Keratinocyte (primary cell): ENCODE measurements around the gene GPX3. TPM values are rescaled to one million over a fixed set of nuclear protein-coding genes. Genes with fewer than 3 reads are reported as not detected.

Source experiments
- DNase-seq: peaks from one replicate; pipeline ENCODE4 v3.0.0-alpha.2; 2011; ENCODE audit warnings: low read depth, missing footprints, low spot score
- FAIRE-seq: peaks from 2 replicates; lab custom pipeline; 2011; peaks lifted over from hg19 to GRCh38; lab: Jason Lieb, UNC
- H2AFZ ChIP-seq: 2 replicates; pipeline ENCODE4 v1.6.0; 2012; ENCODE audit warnings: low read length, control low read depth, inconsistent platforms; ENCODE audit not compliant: control insufficient read depth
- H3K27ac ChIP-seq: 2 replicates; pipeline ENCODE4 v1.5.1; 2011; ENCODE audit warnings: low read length; ENCODE audit not compliant: control insufficient read depth, insufficient read depth
- H3K27me3 ChIP-seq: 3 replicates; pipeline ENCODE4 v1.6.0; 2011; ENCODE audit warnings: low read length; ENCODE audit not compliant: control insufficient read depth, insufficient read depth; ENCODE audit errors: extremely low read depth
- H3K36me3 ChIP-seq, 2 experiments: 2 replicates in 1 of 2; 3 replicates in 1 of 2; pipeline ENCODE4 v1.5.1; 2011; ENCODE audit warnings: low read length in 2 of 2, mild to moderate bottlenecking in 1 of 2; ENCODE audit not compliant: control insufficient read depth in 2 of 2, insufficient read depth in 2 of 2; ENCODE audit errors: extremely low read depth in 1 of 2
- H3K4me1 ChIP-seq: 3 replicates; pipeline ENCODE4 v1.5.1; 2011; ENCODE audit warnings: low read length; ENCODE audit not compliant: control insufficient read depth, insufficient read depth; ENCODE audit errors: extremely low read depth
- H3K4me2 ChIP-seq: 3 replicates; pipeline ENCODE4 v1.6.0; 2011; ENCODE audit warnings: low read depth, low read length; ENCODE audit not compliant: control insufficient read depth, insufficient read depth; ENCODE audit errors: extremely low read depth
- H3K4me3 ChIP-seq, 3 experiments: fragments of 200-600 bp in 1 of 3; sonication (generic) in 1 of 3; 2 replicates in 2 of 3; 3 replicates in 1 of 3; pipeline ENCODE4 v1.5.1; 2011 to 2016; ENCODE audit warnings: low read length in 3 of 3, mild to moderate bottlenecking in 3 of 3, control low read depth in 2 of 3, inconsistent platforms in 1 of 3, low read depth in 1 of 3, mixed read lengths in 1 of 3, mixed run types in 1 of 3, moderate library complexity in 1 of 3; ENCODE audit not compliant: control insufficient read depth in 2 of 3, insufficient read depth in 2 of 3; ENCODE audit errors: extremely low read depth in 1 of 3
- H3K79me2 ChIP-seq: 2 replicates; pipeline ENCODE4 v1.6.0; 2012; ENCODE audit warnings: low read length; ENCODE audit not compliant: control insufficient read depth, insufficient read depth
- H3K9ac ChIP-seq: 3 replicates; pipeline ENCODE4 v1.6.0; 2011; ENCODE audit warnings: low read length; ENCODE audit not compliant: control insufficient read depth, insufficient read depth; ENCODE audit errors: extremely low read depth
- H3K9me1 ChIP-seq: 3 replicates; pipeline ENCODE4 v1.6.0; 2011; ENCODE audit warnings: low read length; ENCODE audit not compliant: control insufficient read depth, insufficient read depth; ENCODE audit errors: extremely low read depth
- H3K9me3 ChIP-seq: 2 replicates; pipeline ENCODE4 v1.5.1; 2012; ENCODE audit warnings: low read depth, low read length; ENCODE audit not compliant: control insufficient read depth
- H4K20me1 ChIP-seq: 3 replicates; pipeline ENCODE4 v1.6.0; 2011; ENCODE audit warnings: low read length; ENCODE audit not compliant: control insufficient read depth, insufficient read depth; ENCODE audit errors: extremely low read depth
- EZH2 ChIP-seq: IDR thresholded peaks from one replicate; pipeline ENCODE4 v1.6.1; 2012; ENCODE audit warnings: inconsistent platforms, mild to moderate bottlenecking, low read length, moderate library complexity
- dilution Hi-C: fragments of 300-500 bp; cut with MboI; formaldehyde crosslinking; loops from one replicate; pipeline ENCODE4 v1.7.0; 2020; ENCODE audit warnings: low sequenced_read_pairs; ENCODE audit not compliant: extremely low pct_ligation_motif_present
- polyA plus RNA-seq, 5 experiments: library from polyadenylated mRNA; depleted of rRNA in 3 of 5; stranded (reverse) in 3 of 5; stranded (forward) in 1 of 5; unstranded in 1 of 5; fragments of >200 nt; gene quantifications; 1 replicate in 1 of 5; 2 replicates in 3 of 5; 3 replicates in 1 of 5; pipeline versions ENCODE4 v1.2.1 to v1.2.3, GENCODE V29; 2011 to 2012; ENCODE audit warnings: missing spikeins in 2 of 5, low read depth in 1 of 5, low replicate concordance in 1 of 5
- TF ChIP-seq, protein P1 (sequence below), 3 experiments: IDR thresholded peaks in 1 of 3; conservative IDR thresholded peaks in 1 of 3; optimal IDR thresholded peaks in 1 of 3; 2 replicates in 2 of 3; 3 replicates in 1 of 3; pipeline versions ENCODE3 to v1.5.1; 2011; ENCODE audit warnings: low read length in 3 of 3, mild to moderate bottlenecking in 3 of 3, moderate library complexity in 2 of 3, control low read depth in 1 of 3, inconsistent platforms in 1 of 3; ENCODE audit not compliant: insufficient read depth in 2 of 3; ENCODE audit errors: extremely low read depth in 1 of 3

GPX3 gene
- polyA plus RNA-seq, 1 donor (not counting 4 experiments of a cell fraction or from before 2014, with no cell fraction given) = 120 TPM

DNA sequence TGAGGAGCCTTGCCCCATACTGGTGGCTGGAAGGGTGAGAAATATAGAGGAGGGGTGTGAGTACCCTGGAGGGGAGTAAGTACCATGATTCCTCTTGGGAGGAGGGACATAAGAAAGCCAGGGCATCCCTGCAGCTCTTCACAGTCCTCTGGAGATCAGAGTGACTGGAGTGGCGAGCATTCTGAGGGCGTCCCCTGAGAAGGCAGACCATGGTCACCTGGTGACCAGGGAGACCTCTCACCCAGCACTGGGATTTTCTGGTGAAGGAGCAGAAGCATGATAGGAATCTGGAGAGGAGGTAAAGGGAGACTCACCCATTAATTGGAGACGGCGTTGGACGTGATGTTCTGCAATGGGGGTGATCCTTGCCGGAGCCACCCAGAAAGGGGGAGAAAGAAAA is 27.7 kb upstream of the GPX3 start:
- FAIRE-seq (no peak), DNase-seq (no peak)
- H3K4me2 ChIP-seq = no peak overlapping the region
- H3K79me2 ChIP-seq = no peaks in the 10 kb centered on the region
- H3K4me3 ChIP-seq = no peak overlapping the region
- no peaks in the 10 kb centered on the region for H3K27me3 ChIP-seq
- no peaks in the 10 kb centered on the region for H3K9me1 ChIP-seq
- no peak overlapping the region for H3K27ac ChIP-seq
- TF ChIP-seq, protein P1, sequence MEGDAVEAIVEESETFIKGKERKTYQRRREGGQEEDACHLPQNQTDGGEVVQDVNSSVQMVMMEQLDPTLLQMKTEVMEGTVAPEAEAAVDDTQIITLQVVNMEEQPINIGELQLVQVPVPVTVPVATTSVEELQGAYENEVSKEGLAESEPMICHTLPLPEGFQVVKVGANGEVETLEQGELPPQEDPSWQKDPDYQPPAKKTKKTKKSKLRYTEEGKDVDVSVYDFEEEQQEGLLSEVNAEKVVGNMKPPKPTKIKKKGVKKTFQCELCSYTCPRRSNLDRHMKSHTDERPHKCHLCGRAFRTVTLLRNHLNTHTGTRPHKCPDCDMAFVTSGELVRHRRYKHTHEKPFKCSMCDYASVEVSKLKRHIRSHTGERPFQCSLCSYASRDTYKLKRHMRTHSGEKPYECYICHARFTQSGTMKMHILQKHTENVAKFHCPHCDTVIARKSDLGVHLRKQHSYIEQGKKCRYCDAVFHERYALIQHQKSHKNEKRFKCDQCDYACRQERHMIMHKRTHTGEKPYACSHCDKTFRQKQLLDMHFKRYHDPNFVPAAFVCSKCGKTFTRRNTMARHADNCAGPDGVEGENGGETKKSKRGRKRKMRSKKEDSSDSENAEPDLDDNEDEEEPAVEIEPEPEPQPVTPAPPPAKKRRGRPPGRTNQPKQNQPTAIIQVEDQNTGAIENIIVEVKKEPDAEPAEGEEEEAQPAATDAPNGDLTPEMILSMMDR (optimal IDR thresholded peaks at IDR 0.05 in 1 of 3, IDR thresholded peaks at IDR 0.05 in 1 of 3, conservative IDR thresholded peaks at IDR 0.05 in 1 of 3; ENCODE audit: extremely low read depth in 1 of 3, insufficient read depth in 2 of 3, low read length in 3 of 3) = no peak
- no peak for TF ChIP-seq EZH2
- H3K36me3 ChIP-seq = no peaks in the 10 kb centered on the region
- no peak overlapping the region for H2AFZ ChIP-seq
- no peaks in the 10 kb centered on the region for H3K4me1 ChIP-seq
- H3K9ac ChIP-seq = no peak overlapping the region
- no peaks in the 10 kb centered on the region for H4K20me1 ChIP-seq
- no peaks in the 10 kb centered on the region for H3K9me3 ChIP-seq
- dilution Hi-C loops = no loop called here

DNA sequence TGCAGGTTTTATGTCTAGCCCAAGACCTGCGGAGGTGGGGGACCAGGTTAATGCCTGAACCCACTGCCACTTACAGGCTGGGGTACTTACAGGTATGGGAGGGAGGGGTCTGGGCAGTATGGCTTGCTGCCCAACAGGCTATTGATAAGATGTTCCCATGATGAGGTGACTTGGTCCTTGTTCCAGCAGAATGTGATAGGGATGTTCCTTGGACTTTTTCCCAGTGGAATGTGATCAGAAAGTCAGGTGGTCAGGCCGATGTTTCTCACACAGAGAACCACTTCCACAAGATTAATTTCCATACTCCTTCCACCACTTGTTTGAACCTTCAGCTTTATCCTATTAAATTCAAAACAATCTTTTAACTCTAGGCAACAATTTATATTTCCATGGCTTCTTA is 27.0 kb upstream of the GPX3 start:
- H3K4me3 ChIP-seq = no peak overlapping the region
- dilution Hi-C loops = no loop called here
- FAIRE-seq = no peak

More for the DNA sequence above, 27.0 kb upstream of the GPX3 start:
- Histone ChIP-seq H3K4me1 (no peaks in the 10 kb centered on the region), H3K27me3 (no peaks in the 10 kb centered on the region), H3K36me3 (no peaks in the 10 kb centered on the region), H2AFZ (no peak overlapping the region), H3K9me1 (no peaks in the 10 kb centered on the region), H3K27ac (no peak overlapping the region), H3K79me2 (no peaks in the 10 kb centered on the region), H3K4me2 (no peak overlapping the region), H3K9me3 (no peaks in the 10 kb centered on the region), H4K20me1 (no peaks in the 10 kb centered on the region), H3K9ac (no peak overlapping the region)
- TF ChIP-seq, protein P1 (optimal IDR thresholded peaks at IDR 0.05 in 1 of 3, IDR thresholded peaks at IDR 0.05 in 1 of 3, conservative IDR thresholded peaks at IDR 0.05 in 1 of 3; ENCODE audit: extremely low read depth in 1 of 3, insufficient read depth in 2 of 3, low read length in 3 of 3) = no peak
- TF ChIP-seq EZH2 = no peak
- no peak for DNase-seq
